Measurements from ENCODE around the gene RPTOR. TPM values are rescaled to one million over a fixed set of nuclear protein-coding genes. Genes with fewer than 3 reads are reported as not detected.
A peak's percentile ranks its signal among the peaks of the same experiment; 100 is the strongest.

RPTOR gene
- total RNA-seq, 1 experiment from 2014 or later = 25.1 TPM

GRCh38 chr17:80999536-81000333 is 455.1 kb downstream of the RPTOR start:
- Histone ChIP-seq H3K79me2 (ENCODE audit: insufficient read depth, low read length) (no peaks in the 10 kb centered on the region), H3K9ac (ENCODE audit: extremely low read depth, insufficient read length, low read length) (no peak overlapping the region), H4K91ac (ENCODE audit: insufficient read length, low read depth, low read length) (no peak overlapping the region), H3K27ac (ENCODE audit: insufficient read length, low read depth, low read length) (no peak overlapping the region), H3K79me1 (ENCODE audit: insufficient read depth, low read depth, low read length, poor library complexity, severe bottlenecking) (no peaks in the 10 kb centered on the region), H2BK120ac (ENCODE audit: low read depth, low read length, poor library complexity, severe bottlenecking) (no peak overlapping the region), H3K4me1 (ENCODE audit: insufficient read depth, low read length) (no peaks in the 10 kb centered on the region), H2AFZ (ENCODE audit: low read length) (no peak overlapping the region), H3K23me2 (ENCODE audit: insufficient read length, low read depth, low read length, poor library complexity, severe bottlenecking) (peaks cover 4% of the 10 kb centered on the region), H4K5ac (ENCODE audit: insufficient read length, low read depth, low read length) (no peak overlapping the region), H2AK5ac (ENCODE audit: insufficient read length, low read length) (no peak overlapping the region), H3K4me2 (ENCODE audit: insufficient read depth, insufficient read length, low read length) (no peak overlapping the region), H2BK5ac (ENCODE audit: insufficient read length, low read length) (no peak overlapping the region), H3T11ph (ENCODE audit: low read length) (no peak overlapping the region), H2BK20ac (ENCODE audit: low read depth, low read length, poor library complexity, severe bottlenecking) (no peak overlapping the region), H2BK12ac (ENCODE audit: insufficient read length, low read depth, low read length) (no peak overlapping the region), H4K20me1 (ENCODE audit: control insufficient read depth, insufficient read depth, insufficient read length) (no peaks in the 10 kb centered on the region), H3K4ac (ENCODE audit: low read depth, low read length) (no peak overlapping the region), H4K8ac (replicated peaks; ENCODE audit: insufficient read length, low read depth, low read length) (no peak overlapping the region), H3K14ac (ENCODE audit: insufficient read depth, low read length) (no peak overlapping the region), H3K23ac (ENCODE audit: insufficient read length, low read depth, low read length) (no peak overlapping the region), H3K9me3 (ENCODE audit: control insufficient read depth, low read depth, low read length) (no peaks in the 10 kb centered on the region), H2BK15ac (ENCODE audit: low read depth, low read length) (no peak overlapping the region), H3K27me3 (ENCODE audit: insufficient read depth, low read length) (no peaks in the 10 kb centered on the region; the same call in 1 of the 2 replicates), H3K18ac (ENCODE audit: insufficient read length, low read depth, low read length) (no peak overlapping the region), H3K56ac (ENCODE audit: insufficient read length, low read depth, low read length) (no peak overlapping the region)
- H3K9me3 Mint-ChIP-seq = peaks cover 0 to 1% of the 10 kb centered on the region in 2 experiments; a peak in 2 of 5 replicates
- peaks cover 5 to 23% (median 20%) of the 10 kb centered on the region in 3 experiments; a peak in 5 of 7 replicates for H3K36me3 Mint-ChIP-seq (ENCODE audit: insufficient read depth in 1 of 3, low read depth in 3 of 3)
- H3K27ac Mint-ChIP-seq = peak overlapping the region in 1 of 3 experiments; percentile 68; a peak in 1 of 7 replicates
- peaks cover 9 to 13% of the 10 kb centered on the region in 2 experiments for H3K4me1 Mint-ChIP-seq
- H3K27me3 Mint-ChIP-seq (ENCODE audit: low read depth) = peaks cover 32% of the 10 kb centered on the region
- no peak; the same call in 2 of the 3 replicates for TF ChIP-seq CTCF (conservative IDR thresholded peaks at IDR 0.05)
- DNase-seq = peak; percentile 34
- no CpG with 5 or more reads among the region's 40 CpGs for WGBS (ENCODE audit: extremely low coverage, insufficient read length, low lambda C conversion rate)
- H3K4me3 Mint-ChIP-seq = no peak overlapping the region

Data from H9 (cell line).